Neural crest cell (in vitro differentiated cells): ENCODE results near the gene SH2D7. TPM values are rescaled to one million over a fixed set of nuclear protein-coding genes. Genes with fewer than 3 reads are reported as not detected.

Source experiments
- DNase-seq: peaks from one replicate; pipeline ENCODE4 v3.0.0; 2021; ENCODE audit warnings: low read depth, mixed read lengths, low spot score
- H3K27ac Mint-ChIP-seq: one replicate; pipeline ENCODE4 v1.8.0; 2021; ENCODE audit warnings: mild to moderate bottlenecking, mixed read lengths; ENCODE audit not compliant: unreplicated experiment
- H3K27me3 Mint-ChIP-seq: 2 replicates; pipeline ENCODE4 v1.8.0; 2021; ENCODE audit warnings: low read depth, mild to moderate bottlenecking, mixed read lengths
- H3K36me3 Mint-ChIP-seq: 2 replicates; pipeline ENCODE4 v1.8.0; 2021; ENCODE audit warnings: low read depth, mild to moderate bottlenecking, mixed read lengths
- H3K4me1 Mint-ChIP-seq: 2 replicates; pipeline ENCODE4 v1.8.0; 2021; ENCODE audit warnings: mixed read lengths
- H3K4me3 Mint-ChIP-seq: one replicate; pipeline ENCODE4 v1.8.0; 2021; ENCODE audit warnings: mild to moderate bottlenecking, mixed read lengths
- H3K9me3 Mint-ChIP-seq: 2 replicates; pipeline ENCODE4 v1.8.0; 2021; ENCODE audit warnings: mixed read lengths
- CTCF ChIP-seq: fragments of 200-600 bp; sonication (generic); conservative IDR thresholded peaks from 2 replicates; pipeline ENCODE4 v1.5.0; 2021; ENCODE audit warnings: antibody characterized with exemption, mild to moderate bottlenecking
- total RNA-seq: library from RNA; stranded (reverse); gene quantifications from 2 replicates; pipeline ENCODE4 v1.2.1, GENCODE V29; 2021

Gene SH2D7
- total RNA-seq, 1 donor from 2014 or later, result not detected

GRCh38 chr15:78108300-78109084 lies 16.1 kb downstream of the SH2D7 start:
- Mint-ChIP-seq H3K27ac (peak overlapping the region; percentile 53), H3K9me3 (no peaks in the 10 kb centered on the region), H3K36me3 (no peaks in the 10 kb centered on the region), H3K4me3 (no peak overlapping the region), H3K27me3 (no peaks in the 10 kb centered on the region), H3K4me1 (peaks cover 6% of the 10 kb centered on the region)
- peak; percentile 65 for DNase-seq
- TF ChIP-seq CTCF, result peak; percentile 85

DNA sequence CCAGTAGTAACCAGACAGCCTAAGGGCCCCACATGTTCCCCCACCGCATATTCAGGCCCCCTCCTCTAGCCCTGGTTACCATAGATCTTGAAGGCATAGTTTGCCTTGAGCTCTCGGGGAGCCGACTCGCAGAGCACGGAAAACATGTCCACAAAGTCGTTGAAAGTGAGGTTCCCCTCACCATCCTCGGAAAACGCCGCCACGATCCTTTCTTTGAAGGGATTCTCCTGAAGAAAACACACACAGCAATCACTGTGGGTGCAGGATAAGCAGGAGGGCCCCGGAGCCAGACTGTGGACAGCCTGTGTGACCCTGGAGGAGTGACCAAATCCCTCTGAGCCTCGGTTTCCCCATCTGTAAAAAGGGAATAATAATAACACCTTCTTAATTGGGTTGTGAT lies 16.8 kb downstream of the SH2D7 start:
- Mint-ChIP-seq H3K36me3 (no peaks in the 10 kb centered on the region), H3K4me3 (no peak overlapping the region), H3K9me3 (no peaks in the 10 kb centered on the region), H3K4me1 (peaks cover 11% of the 10 kb centered on the region), H3K27me3 (no peaks in the 10 kb centered on the region), H3K27ac (no peak overlapping the region)
- DNase-seq, result no peak
- no peak for TF ChIP-seq CTCF

DNA sequence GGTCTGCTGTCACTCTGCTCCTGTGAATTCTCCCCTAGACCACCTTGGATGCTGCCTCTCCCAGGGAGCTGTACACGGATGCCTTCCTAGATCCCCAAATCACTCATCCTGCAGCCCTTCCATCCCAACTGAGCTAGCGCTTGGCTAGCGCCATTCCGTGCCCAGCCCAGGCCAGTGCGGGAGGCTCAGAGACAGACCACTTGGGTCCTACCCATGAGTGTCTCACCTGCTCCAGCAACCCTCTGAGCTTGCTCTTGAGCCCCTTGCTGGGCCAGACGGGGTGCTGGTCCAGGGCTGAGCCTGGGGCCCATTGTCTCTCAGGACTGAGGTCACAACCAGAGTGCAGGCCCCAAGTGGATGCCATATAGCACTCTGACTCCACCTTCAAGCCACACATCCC lies 17.7 kb downstream of the SH2D7 start:
- Mint-ChIP-seq H3K9me3 (no peaks in the 10 kb centered on the region), H3K27ac (no peak overlapping the region), H3K4me3 (no peak overlapping the region)

GRCh38 chr15:78110916-78111475 lies 18.6 kb downstream of the SH2D7 start:
- H3K27ac Mint-ChIP-seq, result no peak overlapping the region
- no peak for TF ChIP-seq CTCF

More for the DNA sequence above, 17.7 kb downstream of the SH2D7 start:
- Mint-ChIP-seq H3K36me3 (no peaks in the 10 kb centered on the region), H3K4me1 (peaks cover 11% of the 10 kb centered on the region), H3K27me3 (no peaks in the 10 kb centered on the region)
- no peak for DNase-seq
- TF ChIP-seq CTCF, result no peak

DNA sequence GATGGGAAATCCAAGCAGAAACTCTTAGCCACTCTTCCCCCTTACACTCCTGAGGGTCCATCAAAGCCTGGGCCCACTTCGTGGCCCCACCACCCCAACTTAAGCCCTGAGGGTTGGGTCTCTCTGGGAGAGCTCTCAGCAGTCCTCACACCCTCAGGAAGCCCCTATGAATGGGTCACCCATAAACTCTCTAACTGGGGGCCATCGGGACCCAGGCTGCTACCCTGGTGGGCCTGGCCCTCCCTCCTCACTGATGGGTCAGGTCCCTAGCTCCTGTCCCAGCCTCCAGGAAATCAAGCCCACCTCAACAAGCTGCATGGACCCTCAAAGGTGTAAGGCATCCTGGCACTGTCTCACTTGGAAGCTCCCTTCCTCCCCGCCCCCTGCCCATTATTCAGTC lies 19.4 kb downstream of the SH2D7 start:
- H3K9me3 Mint-ChIP-seq, result no peaks in the 10 kb centered on the region
- H3K4me1 Mint-ChIP-seq, result peaks cover 11% of the 10 kb centered on the region
- no peak overlapping the region for H3K27ac Mint-ChIP-seq
- TF ChIP-seq CTCF, result no peak
- no peaks in the 10 kb centered on the region for H3K36me3 Mint-ChIP-seq
- H3K27me3 Mint-ChIP-seq, result no peaks in the 10 kb centered on the region
- no peak overlapping the region for H3K4me3 Mint-ChIP-seq
- DNase-seq, result no peak

More at GRCh38 chr15:78110916-78111475, 18.6 kb downstream of the SH2D7 start:
- Mint-ChIP-seq H3K4me3 (no peak overlapping the region), H3K9me3 (no peaks in the 10 kb centered on the region), H3K36me3 (no peaks in the 10 kb centered on the region), H3K4me1 (peaks cover 11% of the 10 kb centered on the region), H3K27me3 (no peaks in the 10 kb centered on the region)
- no peak for DNase-seq
